Activated T-helper 1 cell treated with anti-CD3 and anti-CD28 coated beads, Interleukin-2, amount 50 U/mL, for 16 hours (primary cell): ENCODE data around the gene ACAP3.

Source experiments
- DNase-seq, 2 donors: peaks; one replicate each; pipeline ENCODE4 v3.0.0-alpha.2; 2020; ENCODE audit warnings: low read depth in 1 of 2, low spot score in 1 of 2

The ACAP3 gene

GRCh38 chr1:1345384-1345783, 37.7 kb upstream of the ACAP3 start:
- DNase-seq, result no peak

- peak in 1 of 2 donors; percentile 33 for DNase-seq
Measured at GRCh38 chr1:1344655-1345361, 37.1 kb upstream of the ACAP3 start.

DNA sequence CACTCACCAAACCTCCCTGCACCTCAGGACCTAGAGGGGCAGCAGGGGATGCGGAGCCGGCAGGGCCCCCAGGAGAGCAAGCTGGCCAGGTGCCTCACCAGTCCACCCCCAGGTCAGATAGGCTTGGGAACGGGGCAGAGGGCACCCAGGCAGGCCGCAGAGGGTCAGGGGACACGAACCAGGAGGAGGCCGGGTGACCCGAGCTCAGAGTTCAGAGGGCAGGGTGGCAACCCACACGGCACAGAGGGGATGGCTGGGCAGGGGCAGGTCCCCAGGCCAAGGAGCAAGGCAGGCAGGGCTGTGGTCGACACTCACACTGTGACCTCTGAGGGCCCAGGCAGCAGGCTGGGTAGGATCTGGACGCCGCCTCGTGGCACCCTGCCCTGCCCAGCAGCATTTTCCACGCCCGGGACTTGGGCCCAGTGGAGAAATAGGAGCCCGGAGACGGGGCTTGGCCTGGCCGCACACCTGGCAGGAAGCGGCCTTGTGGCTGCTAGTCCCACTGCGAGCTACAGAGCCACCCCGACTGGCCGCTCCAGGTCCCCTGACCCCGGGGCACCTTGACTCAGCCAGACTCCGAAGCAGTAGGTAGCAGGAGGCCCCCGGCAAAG, 36.2 kb upstream of the ACAP3 start:
- no peak for DNase-seq

DNA sequence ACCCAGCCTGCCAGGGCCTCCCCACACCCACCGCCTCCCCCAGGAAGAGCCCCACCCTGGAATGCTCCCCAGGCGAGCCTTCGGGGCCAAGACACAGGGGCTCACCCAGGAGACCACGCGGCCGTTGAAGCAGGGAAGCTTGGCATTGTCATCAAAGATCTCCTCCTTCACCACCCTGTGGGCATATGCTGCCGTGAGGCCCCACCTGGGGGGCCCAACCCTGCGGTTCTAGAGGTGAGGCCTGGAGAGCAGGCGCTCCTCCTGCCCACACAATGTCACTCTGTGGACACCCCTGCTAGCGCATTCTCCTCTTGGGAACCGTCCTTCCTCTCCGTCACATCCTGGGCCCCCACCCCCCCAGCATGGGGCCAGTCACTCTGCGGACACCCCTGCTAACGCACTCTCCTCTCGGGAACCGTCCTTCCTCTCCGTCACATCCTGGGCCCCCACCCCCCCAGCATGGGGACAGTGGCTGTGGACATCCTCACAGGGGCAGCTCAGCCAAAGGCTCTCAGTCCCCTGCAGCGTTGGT, 34.9 kb upstream of the ACAP3 start:
- no peak for DNase-seq

- no peak for DNase-seq
Measured at GRCh38 chr1:1342061-1342562, 34.4 kb upstream of the ACAP3 start.

- DNase-seq, result no peak
Measured at GRCh38 chr1:1341549-1342021, 33.9 kb upstream of the ACAP3 start.

DNA sequence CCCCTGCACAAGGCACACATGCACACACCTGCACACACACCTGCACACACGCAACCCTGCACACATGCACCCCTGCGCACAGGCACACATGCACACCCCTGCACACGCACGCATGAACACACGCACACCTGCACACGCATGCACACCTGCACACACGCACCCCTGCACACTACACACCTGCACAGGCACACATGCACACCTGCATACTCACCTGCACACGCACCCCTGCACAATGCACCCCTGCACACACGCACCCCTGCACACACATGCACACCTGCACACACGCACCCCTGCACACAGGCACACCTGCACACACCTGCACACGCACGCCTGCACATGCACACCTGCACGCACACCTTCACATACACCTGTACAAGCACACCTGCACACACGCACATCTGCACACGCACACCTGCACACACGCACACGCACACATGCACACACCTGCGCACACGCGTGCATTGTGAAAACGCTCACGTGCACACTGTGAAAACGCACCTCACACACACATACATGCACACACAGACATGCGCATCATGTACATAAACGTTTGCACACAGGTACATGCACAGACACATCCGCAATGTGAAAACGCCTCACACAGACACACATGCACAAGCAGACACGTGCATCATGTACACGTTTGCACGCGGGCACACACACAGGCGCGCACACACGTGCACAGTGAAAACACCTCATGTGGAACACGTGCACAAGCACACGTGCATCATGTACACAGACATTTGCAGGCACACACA, 33.2 kb upstream of the ACAP3 start:
- DNase-seq, result no peak

GRCh38 chr1:1340185-1340584, 32.5 kb upstream of the ACAP3 start:
- no peak for DNase-seq

GRCh38 chr1:1338278-1338677, 30.5 kb upstream of the ACAP3 start:
- DNase-seq, result no peak

GRCh38 chr1:1337793-1338147, 30.0 kb upstream of the ACAP3 start:
- no peak for DNase-seq

- no peak for DNase-seq
Measured at GRCh38 chr1:1336931-1337792, 29.4 kb upstream of the ACAP3 start.

DNA sequence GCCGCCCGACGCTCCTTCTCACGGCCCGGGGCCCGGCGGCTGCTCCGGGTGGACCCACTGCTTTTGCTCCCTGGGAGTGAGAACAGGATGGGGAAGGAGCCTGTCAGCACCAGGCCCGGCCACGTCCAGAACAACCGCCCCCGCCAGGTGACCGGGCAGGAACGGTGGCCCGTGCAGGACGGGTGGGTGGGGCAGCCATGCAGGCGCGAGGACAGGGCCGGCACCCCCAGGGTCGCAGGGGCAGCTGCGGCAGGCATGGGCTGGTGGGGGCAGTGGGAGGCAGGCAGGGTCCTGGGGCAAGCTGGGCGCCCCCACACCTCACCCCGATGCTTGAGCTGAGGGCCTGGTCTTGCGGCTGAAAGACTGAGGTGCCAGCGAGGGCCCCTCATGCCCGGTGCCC, 28.7 kb upstream of the ACAP3 start:
- no peak for DNase-seq

DNA sequence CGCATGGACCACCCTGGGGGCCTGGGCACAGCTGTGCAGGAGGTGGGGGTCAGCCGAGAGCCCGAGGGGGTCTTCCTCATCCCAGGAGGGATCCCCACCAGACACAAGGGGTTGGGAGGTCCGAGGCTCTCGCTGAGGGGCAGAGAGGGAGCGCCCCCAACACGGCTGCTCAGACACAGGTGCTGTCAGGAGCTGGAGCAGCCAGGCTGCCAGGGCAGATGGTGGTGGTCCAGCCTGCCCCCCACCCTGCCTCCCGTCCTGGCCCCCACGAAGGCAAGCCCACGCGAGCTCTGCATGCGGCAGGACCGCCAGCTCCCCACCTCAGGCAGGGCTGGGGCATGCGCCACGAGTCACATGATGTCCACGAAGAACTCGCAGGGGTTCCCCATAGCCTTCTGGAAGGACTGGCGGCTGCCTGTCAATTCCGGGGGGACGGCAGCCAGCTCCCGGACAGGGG, 28.1 kb upstream of the ACAP3 start:
- DNase-seq, result no peak

- DNase-seq, result no peak
Measured at GRCh38 chr1:1335283-1335682, 27.6 kb upstream of the ACAP3 start.

- DNase-seq, result no peak
Measured at GRCh38 chr1:1334835-1335234, 27.1 kb upstream of the ACAP3 start.

GRCh38 chr1:1333551-1334241, 26.0 kb upstream of the ACAP3 start:
- no peak for DNase-seq

DNA sequence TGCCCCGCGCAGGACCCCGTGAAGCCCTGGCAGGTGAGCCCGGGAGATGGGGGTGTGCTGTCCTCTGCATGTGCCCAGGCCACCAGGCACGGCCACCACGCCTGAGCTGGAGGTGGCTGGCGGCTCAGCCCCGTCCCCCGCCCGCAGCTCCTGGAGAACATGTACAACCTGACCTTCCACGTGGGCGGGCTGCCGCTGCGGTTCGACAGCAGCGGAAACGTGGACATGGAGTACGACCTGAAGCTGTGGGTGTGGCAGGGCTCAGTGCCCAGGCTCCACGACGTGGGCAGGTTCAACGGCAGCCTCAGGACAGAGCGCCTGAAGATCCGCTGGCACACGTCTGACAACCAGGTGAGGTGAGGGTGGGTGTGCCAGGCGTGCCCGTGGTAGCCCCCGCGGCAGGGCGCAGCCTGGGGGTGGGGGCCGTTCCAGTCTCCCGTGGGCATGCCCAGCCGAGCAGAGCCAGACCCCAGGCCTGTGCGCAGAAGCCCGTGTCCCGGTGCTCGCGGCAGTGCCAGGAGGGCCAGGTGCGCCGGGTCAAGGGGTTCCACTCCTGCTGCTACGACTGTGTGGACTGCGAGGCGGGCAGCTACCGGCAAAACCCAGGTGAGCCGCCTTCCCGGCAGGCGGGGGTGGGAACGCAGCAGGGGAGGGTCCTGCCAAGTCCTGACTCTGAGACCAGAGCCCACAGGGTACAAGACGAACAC, 25.2 kb upstream of the ACAP3 start:
- no peak for DNase-seq

DNA sequence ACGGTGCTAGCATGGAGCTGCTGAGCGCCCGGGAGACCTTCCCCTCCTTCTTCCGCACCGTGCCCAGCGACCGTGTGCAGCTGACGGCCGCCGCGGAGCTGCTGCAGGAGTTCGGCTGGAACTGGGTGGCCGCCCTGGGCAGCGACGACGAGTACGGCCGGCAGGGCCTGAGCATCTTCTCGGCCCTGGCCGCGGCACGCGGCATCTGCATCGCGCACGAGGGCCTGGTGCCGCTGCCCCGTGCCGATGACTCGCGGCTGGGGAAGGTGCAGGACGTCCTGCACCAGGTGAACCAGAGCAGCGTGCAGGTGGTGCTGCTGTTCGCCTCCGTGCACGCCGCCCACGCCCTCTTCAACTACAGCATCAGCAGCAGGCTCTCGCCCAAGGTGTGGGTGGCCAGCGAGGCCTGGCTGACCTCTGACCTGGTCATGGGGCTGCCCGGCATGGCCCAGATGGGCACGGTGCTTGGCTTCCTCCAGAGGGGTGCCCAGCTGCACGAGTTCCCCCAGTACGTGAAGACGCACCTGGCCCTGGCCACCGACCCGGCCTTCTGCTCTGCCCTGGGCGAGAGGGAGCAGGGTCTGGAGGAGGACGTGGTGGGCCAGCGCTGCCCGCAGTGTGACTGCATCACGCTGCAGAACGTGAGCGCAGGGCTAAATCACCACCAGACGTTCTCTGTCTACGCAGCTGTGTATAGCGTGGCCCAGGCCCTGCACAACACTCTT, 24.5 kb upstream of the ACAP3 start:
- no peak for DNase-seq
